Endothelial cell of umbilical vein (primary cell): ENCODE results near the gene OR2AJ1.

Experiments
- CTCF ChIP-seq, 2 donors: IDR thresholded peaks; 1 replicate in 1 of 2; 2 replicates in 1 of 2; pipeline ENCODE4 v1.5.1; 2011; ENCODE audit warnings: low read length in 2 of 2, mild to moderate bottlenecking in 2 of 2, moderate library complexity in 2 of 2, control low read depth in 1 of 2, inconsistent platforms in 1 of 2, low read depth in 1 of 2; ENCODE audit not compliant: insufficient read depth in 1 of 2; ENCODE audit errors: extremely low read depth in 1 of 2
- EZH2 ChIP-seq: IDR thresholded peaks from 2 replicates; pipeline ENCODE4 v1.6.1; 2012; ENCODE audit warnings: borderline replicate concordance, low read depth, mild to moderate bottlenecking, moderate library complexity, low read length, inconsistent platforms; ENCODE audit not compliant: severe bottlenecking
- FOS ChIP-seq: IDR thresholded peaks from 2 replicates; pipeline ENCODE4 v1.6.1; 2011; ENCODE audit warnings: mild to moderate bottlenecking, low read length, moderate library complexity, borderline replicate concordance; ENCODE audit not compliant: insufficient read depth
- GATA2 ChIP-seq: IDR thresholded peaks from 2 replicates; pipeline ENCODE4 v1.7.0; 2011; ENCODE audit warnings: low read depth, mild to moderate bottlenecking, moderate library complexity, mixed read lengths, low read length; ENCODE audit not compliant: insufficient read length, insufficient read depth
- JUN ChIP-seq: IDR thresholded peaks from 2 replicates; pipeline ENCODE4 v1.6.1; 2011; ENCODE audit warnings: borderline replicate concordance, low read depth; ENCODE audit not compliant: insufficient read length, insufficient read depth
- MAX ChIP-seq: IDR thresholded peaks from 2 replicates; pipeline ENCODE4 v1.6.1; 2011; ENCODE audit not compliant: insufficient read depth, insufficient read length
- MYC ChIP-seq: IDR thresholded peaks from one replicate; pipeline ENCODE4 v1.6.1; 2011; ENCODE audit warnings: mild to moderate bottlenecking, low read depth, low read length
- POLR2A ChIP-seq: IDR thresholded peaks from 2 replicates; pipeline ENCODE4 v1.6.1; 2012; ENCODE audit warnings: low read depth, mild to moderate bottlenecking, control low read depth, low read length
- POLR2AphosphoS5 ChIP-seq: IDR thresholded peaks from 2 replicates; pipeline ENCODE4 v1.6.1; 2012; ENCODE audit warnings: low read depth, mild to moderate bottlenecking, control low read depth, low read length, moderate library complexity; ENCODE audit not compliant: insufficient read depth

DNA sequence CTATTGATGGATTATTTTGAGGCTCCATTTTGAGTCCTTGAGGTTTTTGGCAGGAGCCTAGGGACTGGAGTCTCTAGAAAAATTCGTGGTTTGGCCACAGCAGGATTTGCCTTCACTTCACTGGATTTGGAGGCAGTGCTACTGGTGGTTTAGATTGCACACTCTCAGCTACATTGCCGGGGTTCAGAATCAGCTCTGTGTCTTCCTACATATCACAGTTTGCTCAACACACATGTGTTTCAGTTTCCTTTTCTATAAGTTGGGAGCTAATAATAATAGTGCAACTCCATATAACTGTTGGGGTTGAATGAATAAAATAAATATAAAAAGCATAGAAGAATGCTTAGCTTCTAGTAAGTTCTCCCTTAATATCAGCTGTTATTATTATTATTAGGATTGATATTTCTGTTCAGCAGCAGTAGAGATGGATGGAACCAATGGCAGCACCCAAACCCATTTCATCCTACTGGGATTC lies 29.5 kb upstream of the OR2AJ1 start, which contains the start of gene OR2W3:
- TF ChIP-seq POLR2AphosphoS5 (no peak), POLR2A (no peak), CTCF (IDR thresholded peaks at IDR 0.05; ENCODE audit: extremely low read depth in 1 of 2, insufficient read depth in 1 of 2, low read depth in 1 of 2, low read length in 2 of 2) (no peak), EZH2 (no peak), FOS (no peak), GATA2 (no peak), MAX (no peak), MYC (no peak), JUN (no peak)
